Measurements from ENCODE around the gene ZNF330. TPM values are rescaled to one million over a fixed set of nuclear protein-coding genes. Genes with fewer than 3 reads are reported as not detected.

ZNF330 gene
- total and polyA plus RNA-seq, 10 of the 15 experiments (the other 5 are each of a cell fraction or from before 2014, with no cell fraction given), result 31.3 to 57.6 (median 44.3) TPM

DNA sequence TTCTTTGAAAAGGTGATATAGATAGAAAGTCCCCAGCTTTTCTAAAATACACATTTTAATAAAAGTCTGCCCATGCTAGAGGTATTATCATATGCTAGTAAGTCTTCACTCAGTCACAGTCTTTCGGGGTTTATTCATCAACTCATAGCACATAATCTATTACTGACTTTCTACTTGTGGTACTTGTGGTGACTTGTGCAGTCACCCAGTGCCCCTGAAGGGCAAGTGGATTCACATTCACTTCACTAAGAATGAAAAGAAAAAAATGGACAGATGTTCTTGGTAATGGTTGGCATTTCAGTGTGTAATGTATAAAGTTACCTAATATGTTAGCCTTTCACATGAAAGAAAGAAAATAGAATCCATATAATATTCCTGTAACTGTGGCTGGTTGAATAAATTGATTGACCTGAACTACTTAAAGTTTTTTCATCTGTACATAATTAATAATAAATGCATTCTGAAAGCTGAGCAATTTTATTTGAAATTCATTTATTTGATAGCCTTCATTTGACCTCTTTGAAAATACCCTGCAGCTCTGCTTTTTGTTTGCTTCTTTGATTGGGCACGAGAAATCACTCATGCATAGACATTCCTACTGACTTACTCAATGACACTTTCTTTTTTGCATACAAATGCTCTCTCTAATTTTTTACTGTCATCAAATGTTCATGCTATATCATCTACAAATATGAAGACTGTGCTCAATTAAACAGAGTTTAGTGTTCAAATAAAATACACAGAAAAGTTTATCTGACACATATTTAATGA lies 39.5 kb upstream of the ZNF330 start:
- no peak overlapping the region for H3K4me3 ChIP-seq
- ATAC-seq, result no peak
- RAD21 ChIA-PET (ENCODE audit: unreplicated experiment), result no interaction called here
- in situ Hi-C loops (cut with MboI) (no loop called here), intact Hi-C loops (cut with micrococcal nuclease; ENCODE audit: unreplicated experiment) (no loop called here)
- no TSS peak for BruUV-seq (replicated peaks)
- no peaks in the 10 kb centered on the region for H3K36me3 ChIP-seq (ENCODE audit: control insufficient read depth in 2 of 2, insufficient read depth in 2 of 2, low read length in 1 of 2)
- H3K9ac ChIP-seq (ENCODE audit: control insufficient read depth, insufficient read depth, low read length), result no peak overlapping the region
- no peaks in the 10 kb centered on the region for H3K9me3 ChIP-seq (replicated peaks; ENCODE audit: control insufficient read depth, insufficient read depth, low read length)
- no peak for FAIRE-seq
- SMC1A ChIA-PET (ENCODE audit: uncharacterized antibody, unreplicated experiment), result no interaction called here
- POLR2A ChIA-PET, result no interaction called here
- DNase-seq (ENCODE audit: low read depth, low spot score), result no peak
- H3K4me2 ChIP-seq (ENCODE audit: control insufficient read depth, insufficient read depth), result no peak overlapping the region
- H2AFZ ChIP-seq (ENCODE audit: control insufficient read depth, low read depth, low read length), result no peak overlapping the region
- no peak overlapping the region for H3K27ac ChIP-seq (ENCODE audit: control insufficient read depth, insufficient read depth)
- H3K79me2 ChIP-seq (ENCODE audit: control insufficient read depth, insufficient read depth, low read length), result no peaks in the 10 kb centered on the region
- H3K27me3 ChIP-seq (replicated peaks in 1 of 2; ENCODE audit: control insufficient read depth in 2 of 2, insufficient read depth in 2 of 2, low read length in 1 of 2), result no peaks in the 10 kb centered on the region; a peak in 1 of 4 replicates
- CTCF ChIA-PET, result interaction anchor here (0.6 kb wide), 1 partner anchor 29 kb away, joined by 3 read pairs; no protein-coding TSS in a partner anchor
- H3K4me1 ChIP-seq (ENCODE audit: control insufficient read depth, insufficient read depth, low read length), result no peaks in the 10 kb centered on the region
- WGBS (ENCODE audit: insufficient coverage, insufficient replicate concordance, low lambda C conversion rate, missing lambda C conversion rate), result 0% methylated on average over 2 of the region's 2 CpGs
- H4K20me1 ChIP-seq (ENCODE audit: control insufficient read depth, insufficient read depth), result no peaks in the 10 kb centered on the region
- TF ChIP-seq, protein P1, sequence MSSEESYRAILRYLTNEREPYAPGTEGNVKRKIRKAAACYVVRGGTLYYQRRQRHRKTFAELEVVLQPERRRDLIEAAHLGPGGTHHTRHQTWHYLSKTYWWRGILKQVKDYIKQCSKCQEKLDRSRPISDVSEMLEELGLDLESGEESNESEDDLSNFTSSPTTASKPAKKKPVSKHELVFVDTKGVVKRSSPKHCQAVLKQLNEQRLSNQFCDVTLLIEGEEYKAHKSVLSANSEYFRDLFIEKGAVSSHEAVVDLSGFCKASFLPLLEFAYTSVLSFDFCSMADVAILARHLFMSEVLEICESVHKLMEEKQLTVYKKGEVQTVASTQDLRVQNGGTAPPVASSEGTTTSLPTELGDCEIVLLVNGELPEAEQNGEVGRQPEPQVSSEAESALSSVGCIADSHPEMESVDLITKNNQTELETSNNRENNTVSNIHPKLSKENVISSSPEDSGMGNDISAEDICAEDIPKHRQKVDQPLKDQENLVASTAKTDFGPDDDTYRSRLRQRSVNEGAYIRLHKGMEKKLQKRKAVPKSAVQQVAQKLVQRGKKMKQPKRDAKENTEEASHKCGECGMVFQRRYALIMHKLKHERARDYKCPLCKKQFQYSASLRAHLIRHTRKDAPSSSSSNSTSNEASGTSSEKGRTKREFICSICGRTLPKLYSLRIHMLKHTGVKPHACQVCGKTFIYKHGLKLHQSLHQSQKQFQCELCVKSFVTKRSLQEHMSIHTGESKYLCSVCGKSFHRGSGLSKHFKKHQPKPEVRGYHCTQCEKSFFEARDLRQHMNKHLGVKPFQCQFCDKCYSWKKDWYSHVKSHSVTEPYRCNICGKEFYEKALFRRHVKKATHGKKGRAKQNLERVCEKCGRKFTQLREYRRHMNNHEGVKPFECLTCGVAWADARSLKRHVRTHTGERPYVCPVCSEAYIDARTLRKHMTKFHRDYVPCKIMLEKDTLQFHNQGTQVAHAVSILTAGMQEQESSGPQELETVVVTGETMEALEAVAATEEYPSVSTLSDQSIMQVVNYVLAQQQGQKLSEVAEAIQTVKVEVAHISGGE (CRISPR knock-in tag; IDR thresholded peaks at IDR 0.05), result no peak
- no peak for TF ChIP-seq CEBPZ (IDR thresholded peaks at IDR 0.05; ENCODE audit: low read depth, low read length)
- TF ChIP-seq MTA3 (IDR thresholded peaks at IDR 0.05; ENCODE audit: borderline replicate concordance, low read length), result no peak
- TF ChIP-seq, protein P2, sequence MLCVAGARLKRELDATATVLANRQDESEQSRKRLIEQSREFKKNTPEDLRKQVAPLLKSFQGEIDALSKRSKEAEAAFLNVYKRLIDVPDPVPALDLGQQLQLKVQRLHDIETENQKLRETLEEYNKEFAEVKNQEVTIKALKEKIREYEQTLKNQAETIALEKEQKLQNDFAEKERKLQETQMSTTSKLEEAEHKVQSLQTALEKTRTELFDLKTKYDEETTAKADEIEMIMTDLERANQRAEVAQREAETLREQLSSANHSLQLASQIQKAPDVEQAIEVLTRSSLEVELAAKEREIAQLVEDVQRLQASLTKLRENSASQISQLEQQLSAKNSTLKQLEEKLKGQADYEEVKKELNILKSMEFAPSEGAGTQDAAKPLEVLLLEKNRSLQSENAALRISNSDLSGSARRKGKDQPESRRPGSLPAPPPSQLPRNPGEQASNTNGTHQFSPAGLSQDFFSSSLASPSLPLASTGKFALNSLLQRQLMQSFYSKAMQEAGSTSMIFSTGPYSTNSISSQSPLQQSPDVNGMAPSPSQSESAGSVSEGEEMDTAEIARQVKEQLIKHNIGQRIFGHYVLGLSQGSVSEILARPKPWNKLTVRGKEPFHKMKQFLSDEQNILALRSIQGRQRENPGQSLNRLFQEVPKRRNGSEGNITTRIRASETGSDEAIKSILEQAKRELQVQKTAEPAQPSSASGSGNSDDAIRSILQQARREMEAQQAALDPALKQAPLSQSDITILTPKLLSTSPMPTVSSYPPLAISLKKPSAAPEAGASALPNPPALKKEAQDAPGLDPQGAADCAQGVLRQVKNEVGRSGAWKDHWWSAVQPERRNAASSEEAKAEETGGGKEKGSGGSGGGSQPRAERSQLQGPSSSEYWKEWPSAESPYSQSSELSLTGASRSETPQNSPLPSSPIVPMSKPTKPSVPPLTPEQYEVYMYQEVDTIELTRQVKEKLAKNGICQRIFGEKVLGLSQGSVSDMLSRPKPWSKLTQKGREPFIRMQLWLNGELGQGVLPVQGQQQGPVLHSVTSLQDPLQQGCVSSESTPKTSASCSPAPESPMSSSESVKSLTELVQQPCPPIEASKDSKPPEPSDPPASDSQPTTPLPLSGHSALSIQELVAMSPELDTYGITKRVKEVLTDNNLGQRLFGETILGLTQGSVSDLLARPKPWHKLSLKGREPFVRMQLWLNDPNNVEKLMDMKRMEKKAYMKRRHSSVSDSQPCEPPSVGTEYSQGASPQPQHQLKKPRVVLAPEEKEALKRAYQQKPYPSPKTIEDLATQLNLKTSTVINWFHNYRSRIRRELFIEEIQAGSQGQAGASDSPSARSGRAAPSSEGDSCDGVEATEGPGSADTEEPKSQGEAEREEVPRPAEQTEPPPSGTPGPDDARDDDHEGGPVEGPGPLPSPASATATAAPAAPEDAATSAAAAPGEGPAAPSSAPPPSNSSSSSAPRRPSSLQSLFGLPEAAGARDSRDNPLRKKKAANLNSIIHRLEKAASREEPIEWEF (IDR thresholded peaks at IDR 0.05; ENCODE audit: insufficient replicate concordance, low read depth, low read length), result no peak
- TF ChIP-seq, protein P3, sequence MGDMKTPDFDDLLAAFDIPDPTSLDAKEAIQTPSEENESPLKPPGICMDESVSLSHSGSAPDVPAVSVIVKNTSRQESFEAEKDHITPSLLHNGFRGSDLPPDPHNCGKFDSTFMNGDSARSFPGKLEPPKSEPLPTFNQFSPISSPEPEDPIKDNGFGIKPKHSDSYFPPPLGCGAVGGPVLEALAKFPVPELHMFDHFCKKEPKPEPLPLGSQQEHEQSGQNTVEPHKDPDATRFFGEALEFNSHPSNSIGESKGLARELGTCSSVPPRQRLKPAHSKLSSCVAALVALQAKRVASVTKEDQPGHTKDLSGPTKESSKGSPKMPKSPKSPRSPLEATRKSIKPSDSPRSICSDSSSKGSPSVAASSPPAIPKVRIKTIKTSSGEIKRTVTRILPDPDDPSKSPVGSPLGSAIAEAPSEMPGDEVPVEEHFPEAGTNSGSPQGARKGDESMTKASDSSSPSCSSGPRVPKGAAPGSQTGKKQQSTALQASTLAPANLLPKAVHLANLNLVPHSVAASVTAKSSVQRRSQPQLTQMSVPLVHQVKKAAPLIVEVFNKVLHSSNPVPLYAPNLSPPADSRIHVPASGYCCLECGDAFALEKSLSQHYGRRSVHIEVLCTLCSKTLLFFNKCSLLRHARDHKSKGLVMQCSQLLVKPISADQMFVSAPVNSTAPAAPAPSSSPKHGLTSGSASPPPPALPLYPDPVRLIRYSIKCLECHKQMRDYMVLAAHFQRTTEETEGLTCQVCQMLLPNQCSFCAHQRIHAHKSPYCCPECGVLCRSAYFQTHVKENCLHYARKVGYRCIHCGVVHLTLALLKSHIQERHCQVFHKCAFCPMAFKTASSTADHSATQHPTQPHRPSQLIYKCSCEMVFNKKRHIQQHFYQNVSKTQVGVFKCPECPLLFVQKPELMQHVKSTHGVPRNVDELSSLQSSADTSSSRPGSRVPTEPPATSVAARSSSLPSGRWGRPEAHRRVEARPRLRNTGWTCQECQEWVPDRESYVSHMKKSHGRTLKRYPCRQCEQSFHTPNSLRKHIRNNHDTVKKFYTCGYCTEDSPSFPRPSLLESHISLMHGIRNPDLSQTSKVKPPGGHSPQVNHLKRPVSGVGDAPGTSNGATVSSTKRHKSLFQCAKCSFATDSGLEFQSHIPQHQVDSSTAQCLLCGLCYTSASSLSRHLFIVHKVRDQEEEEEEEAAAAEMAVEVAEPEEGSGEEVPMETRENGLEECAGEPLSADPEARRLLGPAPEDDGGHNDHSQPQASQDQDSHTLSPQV (IDR thresholded peaks at IDR 0.05), result no peak

Data from GM12878 (cell line).